Calu3 (cell line): ENCODE measurements around the gene NRTN. TPM values are rescaled to one million over a fixed set of nuclear protein-coding genes. Genes with fewer than 3 reads are reported as not detected.
"Not testable (repeated sequence)": the region's sequence is repeated elsewhere in the genome, so short reads cannot be mapped to it uniquely, and the experiment has no call there.

Experiments
- BruUV-seq: library from RNA; stranded (reverse); fragments of 400-500 nt; replicated peaks from 2 replicates; lab custom pipeline; 2021; lab: Mats Ljungman, UMichigan
- CTCF ChIA-PET: fragments of 300-600 bp; sonication (Branson Sonifier 250); formaldehyde crosslinking; loops from one replicate; lab custom pipeline; 2022; ENCODE audit warnings: antibody characterized with exemption; lab: Charles Lee
- DNase-seq: peaks from one replicate; pipeline ENCODE4 v3.0.0; 2022
- H3K27ac Mint-ChIP-seq: one replicate; pipeline ENCODE4 v1.8.0; 2022; ENCODE audit warnings: mixed read lengths; ENCODE audit not compliant: unreplicated experiment
- H3K27me3 Mint-ChIP-seq: one replicate; pipeline ENCODE4 v1.8.0; 2022; ENCODE audit warnings: mixed read lengths; ENCODE audit not compliant: unreplicated experiment
- H3K36me3 Mint-ChIP-seq: one replicate; pipeline ENCODE4 v1.8.0; 2022; ENCODE audit warnings: mild to moderate bottlenecking, moderate library complexity, mixed read lengths; ENCODE audit not compliant: insufficient read depth, unreplicated experiment
- H3K4me1 Mint-ChIP-seq: one replicate; pipeline ENCODE4 v1.8.0; 2022; ENCODE audit warnings: mild to moderate bottlenecking, low read depth, mixed read lengths; ENCODE audit not compliant: unreplicated experiment
- H3K4me3 Mint-ChIP-seq: one replicate; pipeline ENCODE4 v1.8.0; 2022; ENCODE audit warnings: mild to moderate bottlenecking, low read depth, moderate library complexity, mixed read lengths; ENCODE audit not compliant: unreplicated experiment
- H3K9me3 Mint-ChIP-seq: one replicate; pipeline ENCODE4 v1.8.0; 2022; ENCODE audit warnings: low read depth, mixed read lengths; ENCODE audit not compliant: unreplicated experiment
- CTCF ChIP-seq: fragments of 200-600 bp; IDR thresholded peaks from one replicate; pipeline ENCODE4 v1.8.0; 2022; ENCODE audit warnings: antibody characterized with exemption; ENCODE audit not compliant: unreplicated experiment
- intact Hi-C: fragments of 100-400 bp; cut with micrococcal nuclease; formaldehyde crosslinking; loops from one replicate; pipeline ENCODE4 v1.10.0; 2022; ENCODE audit not compliant: unreplicated experiment
- total RNA-seq: library from RNA; stranded (reverse); gene quantifications from 2 replicates; pipeline ENCODE4 v1.2.3, GENCODE V29; 2022

Gene NRTN
- total RNA-seq, 1 experiment from 2014 or later: 5.4 TPM

GRCh38 chr19:5837761-5838352, 33.0 kb downstream of the NRTN start:
- H3K4me3 Mint-ChIP-seq: peak overlapping the region; percentile 13
- no peak for TF ChIP-seq CTCF
- no peaks in the 10 kb centered on the region for H3K9me3 Mint-ChIP-seq
- no TSS peak for BruUV-seq
- no peaks in the 10 kb centered on the region for H3K36me3 Mint-ChIP-seq
- CTCF ChIA-PET: no interaction called here
- peak overlapping the region; percentile 7 for H3K27ac Mint-ChIP-seq
- intact Hi-C loops: no loop called here
- DNase-seq: no peak
- H3K4me1 Mint-ChIP-seq: peaks cover 10% of the 10 kb centered on the region
- H3K27me3 Mint-ChIP-seq: no peaks in the 10 kb centered on the region

DNA sequence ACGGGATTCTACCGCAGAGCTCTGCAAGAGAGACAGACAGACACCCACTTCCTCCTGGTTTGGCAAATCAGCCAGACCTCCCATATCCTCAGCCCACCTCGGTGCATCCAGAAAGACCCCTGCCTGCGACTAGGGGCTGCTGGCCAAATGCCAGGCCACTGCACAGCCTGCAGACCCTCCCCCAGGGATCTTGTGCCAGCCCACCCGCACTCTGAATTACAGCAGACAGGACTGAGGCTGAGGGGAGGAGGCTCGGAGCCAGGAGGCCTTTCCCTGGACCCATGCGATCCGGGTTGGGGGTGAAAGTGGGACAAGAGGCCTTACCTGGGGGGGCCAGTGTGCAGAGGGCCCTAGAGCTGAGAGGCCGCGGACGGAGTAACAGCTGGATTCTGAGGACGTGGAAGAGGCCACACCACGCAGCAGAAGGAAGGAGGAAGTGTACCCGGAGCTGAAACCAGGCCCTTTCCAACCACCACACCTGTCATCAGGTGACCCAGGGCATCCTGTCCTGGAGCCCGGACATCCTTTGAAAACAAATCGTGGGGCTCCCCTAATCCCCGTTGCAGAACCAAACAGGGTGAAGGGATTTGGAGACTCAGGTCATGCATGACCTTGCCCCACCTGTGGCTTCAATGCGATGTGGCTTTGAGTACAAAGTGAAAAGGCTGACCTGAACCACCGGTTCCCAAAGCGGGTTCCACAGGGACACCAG, 33.6 kb downstream of the NRTN start:
- Mint-ChIP-seq H3K4me3 (peak overlapping the region; percentile 13), H3K36me3 (no peaks in the 10 kb centered on the region), H3K9me3 (no peaks in the 10 kb centered on the region), H3K4me1 (peaks cover 10% of the 10 kb centered on the region), H3K27me3 (no peaks in the 10 kb centered on the region), H3K27ac (peak overlapping the region; percentile 7)
- BruUV-seq: no TSS peak
- TF ChIP-seq CTCF: no peak
- DNase-seq: no peak
- intact Hi-C loops: no loop called here
- CTCF ChIA-PET: no interaction called here

DNA sequence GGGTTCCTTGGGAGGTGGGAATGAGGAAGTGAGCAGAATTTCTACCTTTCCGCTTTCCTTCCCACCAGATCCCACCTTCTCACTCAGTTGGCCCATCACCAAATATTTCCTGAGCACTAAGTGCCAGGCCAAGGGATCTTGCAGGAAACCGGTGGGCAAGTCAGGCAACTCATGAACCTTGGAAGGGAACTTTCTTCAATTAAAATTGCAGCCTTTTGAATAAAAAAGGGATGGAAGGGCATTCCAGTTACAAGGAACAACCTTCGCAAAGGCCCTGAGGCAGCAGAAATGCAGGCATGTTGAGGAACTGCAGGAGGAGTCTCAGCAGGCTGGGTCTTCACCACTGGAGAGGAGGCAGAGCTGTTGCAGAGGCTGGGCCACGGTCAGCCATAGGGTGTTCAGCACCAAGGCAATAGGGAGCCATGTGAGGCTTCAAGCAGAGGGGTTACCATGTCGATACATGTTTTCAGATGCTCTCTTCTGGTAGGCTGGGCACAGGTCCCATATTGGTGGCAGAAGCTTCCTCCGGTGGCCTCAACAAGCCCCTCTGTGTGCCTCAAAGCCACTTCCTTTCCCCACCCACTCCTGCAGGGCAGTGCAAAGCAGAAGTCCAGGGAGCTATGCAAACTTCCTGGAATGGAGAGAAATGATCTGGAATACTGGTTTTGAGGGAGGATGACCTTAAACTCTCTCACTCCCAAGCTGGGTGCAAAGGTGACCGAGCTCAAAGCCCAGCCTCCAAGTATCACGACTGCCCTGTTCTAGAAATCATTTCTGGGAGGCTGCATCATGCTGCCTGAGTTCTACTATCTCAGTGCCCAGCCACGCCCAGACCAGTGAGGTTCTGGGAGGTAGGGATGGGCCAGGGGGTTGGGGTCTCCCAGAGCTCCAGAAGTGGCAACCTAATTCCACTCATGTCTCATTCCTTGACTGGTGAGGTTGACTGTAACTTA, 34.5 kb downstream of the NRTN start, which contains the start of gene FUT6:
Gene FUT6, minus strand, starts transcription at position 638 of the 953 bp plus-strand sequence. CDS start 7,135 bp downstream, outside the sequence.
- no peak for TF ChIP-seq CTCF
- Mint-ChIP-seq H3K36me3 (no peaks in the 10 kb centered on the region), H3K27me3 (no peaks in the 10 kb centered on the region), H3K9me3 (no peaks in the 10 kb centered on the region), H3K4me3 (peak within 1 kb of the TSS; percentile 13), H3K27ac (peak within 1 kb of the TSS; percentile 7), H3K4me1 (peaks cover 10% of the 10 kb centered on the region)
- no peak for DNase-seq
- CTCF ChIA-PET: no interaction called here
- intact Hi-C loops: no loop called here
- no TSS peak for BruUV-seq

DNA sequence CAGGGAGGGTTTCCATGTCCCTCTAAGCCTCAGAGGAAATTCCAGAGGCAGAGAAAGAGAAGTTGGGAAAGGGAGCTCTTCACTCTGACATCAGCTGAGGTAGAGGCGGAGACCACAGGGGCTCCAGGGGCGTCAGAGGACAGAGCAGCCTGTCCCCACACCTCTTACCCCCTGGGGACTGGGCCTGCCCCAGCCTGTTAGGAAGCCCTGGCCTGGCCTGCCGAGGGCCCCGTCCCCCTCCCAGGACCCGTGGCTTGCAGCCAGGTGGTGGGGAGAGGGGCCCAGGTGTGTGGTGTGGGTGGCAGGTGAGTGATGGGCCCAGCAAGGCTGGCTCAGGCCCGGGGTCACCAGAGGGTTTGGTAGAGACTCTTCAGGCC, 36.9 kb downstream of the NRTN start:
- intact Hi-C loops, H3K4me1 Mint-ChIP-seq, H3K27me3 Mint-ChIP-seq, DNase-seq, H3K4me3 Mint-ChIP-seq, H3K27ac Mint-ChIP-seq, H3K36me3 Mint-ChIP-seq, H3K9me3 Mint-ChIP-seq, CTCF ChIA-PET, BruUV-seq: not testable (repeated sequence)
